SK-N-SH (cell line): ENCODE results near the gene SEPTIN2.

Experiments used
- CTCF ChIP-seq: fragments of 200-600 bp; sonication (generic); IDR thresholded peaks from 2 replicates; pipeline ENCODE4 v1.6.1; 2017; ENCODE audit warnings: antibody characterized with exemption, mild to moderate bottlenecking, moderate library complexity
- EP300 ChIP-seq, 2 experiments: IDR thresholded peaks; 2 replicates each; pipeline versions ENCODE4 v1.4.0 to v1.6.1; 2012; ENCODE audit warnings: borderline replicate concordance in 1 of 2, low read depth in 1 of 2, low read length in 1 of 2
- MXI1 ChIP-seq: IDR thresholded peaks from 2 replicates; pipeline ENCODE4 v1.6.1; 2012; ENCODE audit warnings: mild to moderate bottlenecking, low read depth, low read length, improper control_type of control experiment
- NFIC ChIP-seq: IDR thresholded peaks from 2 replicates; pipeline ENCODE4 v1.4.0; 2012; ENCODE audit warnings: borderline replicate concordance
- POLR2AphosphoS5 ChIP-seq: IDR thresholded peaks from 2 replicates; pipeline ENCODE4 v1.6.1; 2012; ENCODE audit warnings: low read depth, low read length
- RAD21 ChIP-seq: IDR thresholded peaks from 2 replicates; pipeline ENCODE4 v1.6.1; 2012; ENCODE audit warnings: mild to moderate bottlenecking, low read length
- RFX5 ChIP-seq: IDR thresholded peaks from 2 replicates; pipeline ENCODE4 v1.6.1; 2012; ENCODE audit warnings: mild to moderate bottlenecking, improper control_type of control experiment, low read length
- RXRA ChIP-seq: IDR thresholded peaks from 2 replicates; pipeline ENCODE4 v1.4.0; 2012; ENCODE audit warnings: low read depth, mild to moderate bottlenecking, borderline replicate concordance
- USF1 ChIP-seq: IDR thresholded peaks from 2 replicates; pipeline ENCODE4 v1.4.0; 2012; ENCODE audit warnings: low read depth, borderline replicate concordance
- USF2 ChIP-seq: fragments of 150-350 bp; IDR thresholded peaks from 2 replicates; pipeline ENCODE4 v1.6.1; 2017; ENCODE audit warnings: antibody characterized with exemption, low read length, low read depth, borderline replicate concordance

- TF ChIP-seq RAD21 (no peak), CTCF (no peak), POLR2AphosphoS5 (no peak), RXRA (no peak), EP300 (IDR thresholded peaks at IDR 0.05; ENCODE audit: borderline replicate concordance in 1 of 2, low read depth in 1 of 2, low read length in 1 of 2) (no peak), USF1 (no peak), USF2 (no peak), NFIC (no peak), MXI1 (no peak), RFX5 (no peak)
Observed at GRCh38 chr2:241274127-241274526, 41.6 kb upstream of the SEPTIN2 start.
